ENCODE results near the gene NPEPPS.
"Not testable (repeated sequence)": the region's sequence is repeated elsewhere in the genome, so short reads cannot be mapped to it uniquely, and the experiment has no call there.

- TF ChIP-seq TEAD4 (IDR thresholded peaks at IDR 0.05; ENCODE audit: borderline replicate concordance, insufficient read depth); MXI1 (IDR thresholded peaks at IDR 0.05; ENCODE audit: low read depth, low read length); JUND (IDR thresholded peaks at IDR 0.05); FOSL2 (IDR thresholded peaks at IDR 0.05; ENCODE audit: borderline replicate concordance, low read depth); EZH2phosphoT487 (IDR thresholded peaks at IDR 0.05; ENCODE audit: borderline replicate concordance, low read depth); FOXM1 (IDR thresholded peaks at IDR 0.05; ENCODE audit: low read depth); GATA2 (CRISPR knock-in tag; IDR thresholded peaks at IDR 0.05); YY1 (IDR thresholded peaks at IDR 0.05; ENCODE audit: low read depth); NRF1 (IDR thresholded peaks at IDR 0.05; ENCODE audit: low read depth, low read length): not testable (repeated sequence)
- TF ChIP-seq, protein P1, sequence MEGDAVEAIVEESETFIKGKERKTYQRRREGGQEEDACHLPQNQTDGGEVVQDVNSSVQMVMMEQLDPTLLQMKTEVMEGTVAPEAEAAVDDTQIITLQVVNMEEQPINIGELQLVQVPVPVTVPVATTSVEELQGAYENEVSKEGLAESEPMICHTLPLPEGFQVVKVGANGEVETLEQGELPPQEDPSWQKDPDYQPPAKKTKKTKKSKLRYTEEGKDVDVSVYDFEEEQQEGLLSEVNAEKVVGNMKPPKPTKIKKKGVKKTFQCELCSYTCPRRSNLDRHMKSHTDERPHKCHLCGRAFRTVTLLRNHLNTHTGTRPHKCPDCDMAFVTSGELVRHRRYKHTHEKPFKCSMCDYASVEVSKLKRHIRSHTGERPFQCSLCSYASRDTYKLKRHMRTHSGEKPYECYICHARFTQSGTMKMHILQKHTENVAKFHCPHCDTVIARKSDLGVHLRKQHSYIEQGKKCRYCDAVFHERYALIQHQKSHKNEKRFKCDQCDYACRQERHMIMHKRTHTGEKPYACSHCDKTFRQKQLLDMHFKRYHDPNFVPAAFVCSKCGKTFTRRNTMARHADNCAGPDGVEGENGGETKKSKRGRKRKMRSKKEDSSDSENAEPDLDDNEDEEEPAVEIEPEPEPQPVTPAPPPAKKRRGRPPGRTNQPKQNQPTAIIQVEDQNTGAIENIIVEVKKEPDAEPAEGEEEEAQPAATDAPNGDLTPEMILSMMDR (IDR thresholded peaks at IDR 0.05), result not testable (repeated sequence)
These were observed 12.0 kb upstream of the NPEPPS start for GRCh38 chr17:47518880-47519279.

All from SK-N-SH (cell line).